ENCODE results near the gene CFAP46.

DNA sequence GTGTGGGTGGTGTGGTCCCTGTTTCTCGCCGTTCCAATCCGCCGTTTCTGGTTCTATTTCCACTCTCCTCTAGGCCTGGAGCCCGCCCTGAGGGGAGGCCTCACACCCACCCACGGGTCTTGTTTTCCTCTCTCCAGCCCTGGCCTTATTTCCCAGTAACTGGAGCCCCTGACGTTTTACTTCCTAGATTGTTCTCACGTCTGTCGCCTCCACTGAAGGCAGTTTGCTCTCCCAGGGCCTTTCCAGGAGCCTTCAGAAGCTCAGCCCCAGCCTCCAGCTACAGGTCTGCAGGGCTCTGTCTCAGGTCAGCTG is 30.6 kb downstream of the CFAP46 start:
- no peak for TF ChIP-seq EZH2 (IDR thresholded peaks at IDR 0.05; ENCODE audit: borderline replicate concordance, low read depth, low read length, severe bottlenecking)
- TF ChIP-seq, protein P1, sequence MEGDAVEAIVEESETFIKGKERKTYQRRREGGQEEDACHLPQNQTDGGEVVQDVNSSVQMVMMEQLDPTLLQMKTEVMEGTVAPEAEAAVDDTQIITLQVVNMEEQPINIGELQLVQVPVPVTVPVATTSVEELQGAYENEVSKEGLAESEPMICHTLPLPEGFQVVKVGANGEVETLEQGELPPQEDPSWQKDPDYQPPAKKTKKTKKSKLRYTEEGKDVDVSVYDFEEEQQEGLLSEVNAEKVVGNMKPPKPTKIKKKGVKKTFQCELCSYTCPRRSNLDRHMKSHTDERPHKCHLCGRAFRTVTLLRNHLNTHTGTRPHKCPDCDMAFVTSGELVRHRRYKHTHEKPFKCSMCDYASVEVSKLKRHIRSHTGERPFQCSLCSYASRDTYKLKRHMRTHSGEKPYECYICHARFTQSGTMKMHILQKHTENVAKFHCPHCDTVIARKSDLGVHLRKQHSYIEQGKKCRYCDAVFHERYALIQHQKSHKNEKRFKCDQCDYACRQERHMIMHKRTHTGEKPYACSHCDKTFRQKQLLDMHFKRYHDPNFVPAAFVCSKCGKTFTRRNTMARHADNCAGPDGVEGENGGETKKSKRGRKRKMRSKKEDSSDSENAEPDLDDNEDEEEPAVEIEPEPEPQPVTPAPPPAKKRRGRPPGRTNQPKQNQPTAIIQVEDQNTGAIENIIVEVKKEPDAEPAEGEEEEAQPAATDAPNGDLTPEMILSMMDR (IDR thresholded peaks at IDR 0.05; ENCODE audit: borderline replicate concordance, extremely low read depth, low read length, poor library complexity, severe bottlenecking): no peak
